DOHH2 (cell line): Measurements from ENCODE around the gene BNC2.

Experiments
- H3F3A ChIP-seq: fragments of 200-600 bp; sonication (generic), shearing (Covaris generic); 2 replicates; pipeline ENCODE4 v1.6.0; 2016; ENCODE audit warnings: antibody characterized with exemption, mild to moderate bottlenecking; ENCODE audit not compliant: control insufficient read depth, insufficient read depth
- H3K27ac ChIP-seq: fragments of 200-600 bp; sonication (generic); 2 replicates; pipeline ENCODE4 v1.5.1; 2014; ENCODE audit warnings: low read depth, mild to moderate bottlenecking, low read length, moderate library complexity
- H3K27me3 ChIP-seq: fragments of 200-600 bp; sonication (generic); 2 replicates; pipeline ENCODE4 v1.6.1; 2014; ENCODE audit warnings: mild to moderate bottlenecking, low read length, mixed read lengths; ENCODE audit not compliant: control insufficient read depth
- H3K36me3 ChIP-seq: fragments of 200-600 bp; sonication (generic); 2 replicates; pipeline ENCODE4 v1.6.1; 2014; ENCODE audit warnings: mild to moderate bottlenecking, low read length, moderate library complexity, mixed read lengths; ENCODE audit not compliant: control insufficient read depth
- H3K4me1 ChIP-seq: fragments of 200-600 bp; sonication (generic); 2 replicates; pipeline ENCODE4 v1.6.1; 2014; ENCODE audit warnings: mild to moderate bottlenecking, low read length, mixed read lengths; ENCODE audit not compliant: control insufficient read depth
- H3K4me2 ChIP-seq: fragments of 200-600 bp; sonication (generic); 2 replicates; pipeline ENCODE4 v1.6.0; 2014; ENCODE audit warnings: mild to moderate bottlenecking, low read length, moderate library complexity
- H3K4me3 ChIP-seq: fragments of 200-600 bp; sonication (generic); 2 replicates; pipeline ENCODE4 v1.5.1; 2014; ENCODE audit warnings: mild to moderate bottlenecking, low read length, mixed read lengths
- H3K79me2 ChIP-seq: fragments of 200-600 bp; sonication (generic); 2 replicates; pipeline ENCODE4 v1.6.1; 2014; ENCODE audit warnings: mild to moderate bottlenecking, low read length, mixed read lengths; ENCODE audit not compliant: control insufficient read depth
- H3K9me2 ChIP-seq: fragments of 200-600 bp; sonication (generic); replicated peaks from 2 replicates; pipeline ENCODE4 v1.6.1; 2014; ENCODE audit warnings: mild to moderate bottlenecking, low read length, mixed read lengths; ENCODE audit not compliant: control insufficient read depth
- H3K9me3 ChIP-seq: fragments of 200-600 bp; sonication (generic); 2 replicates; pipeline ENCODE4 v1.6.1; 2014; ENCODE audit warnings: antibody characterized with exemption, low read length, mixed read lengths; ENCODE audit not compliant: control insufficient read depth, insufficient read depth
- H4K20me1 ChIP-seq: fragments of 200-600 bp; sonication (generic); 2 replicates; pipeline ENCODE4 v1.6.0; 2014; ENCODE audit warnings: low read depth, mild to moderate bottlenecking, antibody characterized with exemption, low read length, moderate library complexity; ENCODE audit not compliant: control insufficient read depth, insufficient read depth
- EZH2phosphoT487 ChIP-seq: fragments of 200-600 bp; sonication (generic); IDR thresholded peaks from 2 replicates; pipeline ENCODE4 v1.6.1; 2017; ENCODE audit warnings: borderline replicate concordance, mild to moderate bottlenecking, antibody characterized with exemption, low read length, moderate library complexity, mixed read lengths
- TF ChIP-seq, protein P1 (sequence below): fragments of 200-600 bp; sonication (generic); IDR thresholded peaks from one replicate; pipeline ENCODE4 v1.5.1; 2014; ENCODE audit warnings: antibody characterized with exemption, mild to moderate bottlenecking, low read depth, low read length; ENCODE audit not compliant: poor library complexity, severe bottlenecking

The BNC2 gene

DNA sequence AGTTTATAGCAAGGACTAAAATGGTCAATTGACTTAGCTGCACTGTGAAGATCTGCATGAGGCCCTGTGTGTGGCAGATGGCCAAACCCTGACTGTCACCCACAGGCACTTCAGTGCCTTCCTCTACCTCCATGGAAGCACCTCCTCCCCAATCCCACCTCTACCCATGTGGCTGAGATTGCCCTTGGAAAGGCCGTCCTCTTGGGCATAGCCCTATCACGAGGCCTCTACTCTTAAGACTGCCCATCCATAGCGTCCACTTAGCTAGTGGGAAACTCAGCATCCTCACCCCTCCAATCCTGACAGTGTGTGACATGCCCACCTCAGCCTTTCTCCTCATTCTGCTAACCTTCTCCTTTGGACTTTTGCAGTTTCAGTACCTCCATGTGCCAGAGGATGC lies 510.2 kb downstream of the BNC2 start:
- Histone ChIP-seq H3K9me3 (no peaks in the 10 kb centered on the region), H3K27me3 (no peaks in the 10 kb centered on the region), H3K4me2 (no peak overlapping the region), H3K4me1 (no peaks in the 10 kb centered on the region), H3K4me3 (no peak overlapping the region), H3K79me2 (no peaks in the 10 kb centered on the region), H3F3A (no peaks in the 10 kb centered on the region), H3K27ac (no peak overlapping the region), H4K20me1 (no peaks in the 10 kb centered on the region), H3K9me2 (no peaks in the 10 kb centered on the region), H3K36me3 (no peaks in the 10 kb centered on the region)
- TF ChIP-seq, protein P1, sequence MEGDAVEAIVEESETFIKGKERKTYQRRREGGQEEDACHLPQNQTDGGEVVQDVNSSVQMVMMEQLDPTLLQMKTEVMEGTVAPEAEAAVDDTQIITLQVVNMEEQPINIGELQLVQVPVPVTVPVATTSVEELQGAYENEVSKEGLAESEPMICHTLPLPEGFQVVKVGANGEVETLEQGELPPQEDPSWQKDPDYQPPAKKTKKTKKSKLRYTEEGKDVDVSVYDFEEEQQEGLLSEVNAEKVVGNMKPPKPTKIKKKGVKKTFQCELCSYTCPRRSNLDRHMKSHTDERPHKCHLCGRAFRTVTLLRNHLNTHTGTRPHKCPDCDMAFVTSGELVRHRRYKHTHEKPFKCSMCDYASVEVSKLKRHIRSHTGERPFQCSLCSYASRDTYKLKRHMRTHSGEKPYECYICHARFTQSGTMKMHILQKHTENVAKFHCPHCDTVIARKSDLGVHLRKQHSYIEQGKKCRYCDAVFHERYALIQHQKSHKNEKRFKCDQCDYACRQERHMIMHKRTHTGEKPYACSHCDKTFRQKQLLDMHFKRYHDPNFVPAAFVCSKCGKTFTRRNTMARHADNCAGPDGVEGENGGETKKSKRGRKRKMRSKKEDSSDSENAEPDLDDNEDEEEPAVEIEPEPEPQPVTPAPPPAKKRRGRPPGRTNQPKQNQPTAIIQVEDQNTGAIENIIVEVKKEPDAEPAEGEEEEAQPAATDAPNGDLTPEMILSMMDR, result no peak
- no peak for TF ChIP-seq EZH2phosphoT487
